Left cardiac atrium (tissue), 4 donors: Measurements from ENCODE around the gene ALPI. TPM values are rescaled to one million over a fixed set of nuclear protein-coding genes. Genes with fewer than 3 reads are reported as not detected.

Experiments
- ATAC-seq, 2 donors: fragments of 200-7000 bp; cut with Tn5 transposase; one replicate each; pipeline ENCODE4 v1.9.1; 2020; ENCODE audit warnings: mild to moderate bottlenecking in 2 of 2, moderate library complexity in 2 of 2
- DNase-seq: peaks from one replicate; pipeline ENCODE4 v3.0.0-alpha.2; 2020
- intact Hi-C, 2 donors: fragments of 100-400 bp; cut with DNase I; formaldehyde crosslinking; loops; one replicate each; pipeline versions ENCODE4 v1.14.1 to v1.15.1; 2022 to 2023
- total RNA-seq, 2 donors: library from RNA; stranded (reverse); fragmentation: NEBNext Ultra II Directional; extraction: Animal tissue kit (Norgen Biotek cat#: 25700); gene quantifications; one replicate each; pipeline ENCODE4 v1.2.1, GENCODE V29; 2021
- donor health status: DM: no; HTN: yes; CAD: no.
- donor health status: DM: no; HTN: yes; CAD: no; lungs with severe emphysema.
- donor health status: DM: yes; HTN: yes; CAD: no.
- donor health status: Dilated cardiomyopathy.

ALPI gene
- total RNA-seq, 2 donors from 2014 or later = not detected

GRCh38 chr2:232490221-232491138 lies 34.5 kb downstream of the ALPI start:
- no peak for DNase-seq
- intact Hi-C loops = no loop called here

GRCh38 chr2:232491139-232491780 lies 35.3 kb downstream of the ALPI start:
- intact Hi-C loops = no loop called here
- ATAC-seq (no peak), DNase-seq (no peak)

More at GRCh38 chr2:232490221-232491138, 34.5 kb downstream of the ALPI start:
- ATAC-seq = no peak

- DNase-seq (no peak), ATAC-seq (no peak)
- intact Hi-C loops = no loop called here
Measured at GRCh38 chr2:232492236-232492848, 36.4 kb downstream of the ALPI start.

- peak; percentile 3 for DNase-seq
- intact Hi-C loops = no loop called here
Measured at GRCh38 chr2:232492963-232493700, 37.2 kb downstream of the ALPI start.

GRCh38 chr2:232493701-232494474 lies 37.9 kb downstream of the ALPI start:
- DNase-seq (peak; percentile 11), ATAC-seq (no peak)
- intact Hi-C loops = no loop called here

More at GRCh38 chr2:232492963-232493700, 37.2 kb downstream of the ALPI start:
- ATAC-seq = no peak

GRCh38 chr2:232494542-232494941 lies 38.6 kb downstream of the ALPI start:
- peak; percentile 8 for DNase-seq
- ATAC-seq = no peak
- intact Hi-C loops = no loop called here

- DNase-seq (no peak), ATAC-seq (no peak)
- intact Hi-C loops = no loop called here
Measured at GRCh38 chr2:232495292-232495691, 39.3 kb downstream of the ALPI start.

GRCh38 chr2:232496501-232497270 lies 40.7 kb downstream of the ALPI start:
- DNase-seq (no peak), ATAC-seq (no peak)
- intact Hi-C loops = no loop called here

- ATAC-seq (no peak), DNase-seq (no peak)
- intact Hi-C loops = no loop called here
Measured at GRCh38 chr2:232497348-232497747, 41.4 kb downstream of the ALPI start.

GRCh38 chr2:232498452-232498851 lies 42.5 kb downstream of the ALPI start:
- no peak for DNase-seq
- ATAC-seq = no peak
- intact Hi-C loops = no loop called here

GRCh38 chr2:232501331-232501771 lies 45.4 kb downstream of the ALPI start:
- DNase-seq = no peak
- no peak for ATAC-seq
- intact Hi-C loops = no loop called here

- intact Hi-C loops = no loop called here
- DNase-seq = no peak
- no peak for ATAC-seq
Measured at GRCh38 chr2:232501794-232502390, 45.9 kb downstream of the ALPI start.

GRCh38 chr2:232502511-232502910 lies 46.6 kb downstream of the ALPI start:
- ATAC-seq = peak in 1 of 2 donors; percentile 25

GRCh38 chr2:232502911-232503808 lies 47.2 kb downstream of the ALPI start:
- peak; percentile 72 to 80 for ATAC-seq
- DNase-seq = peak; percentile 66
- intact Hi-C loops = no loop called here

More at GRCh38 chr2:232502511-232502910, 46.6 kb downstream of the ALPI start:
- intact Hi-C loops = no loop called here
- DNase-seq = no peak

GRCh38 chr2:232503809-232504323 lies 47.9 kb downstream of the ALPI start:
- intact Hi-C loops = no loop called here
- DNase-seq = no peak
- ATAC-seq = no peak

GRCh38 chr2:232504438-232504837 lies 48.5 kb downstream of the ALPI start:
- intact Hi-C loops = no loop called here
- DNase-seq = no peak
- no peak for ATAC-seq
